Measurements from ENCODE around the gene TSR1.

The TSR1 gene

GRCh38 chr17:2370211-2370589, 33.9 kb upstream of the TSR1 start:
- in situ Hi-C loops (cut with HindIII; ENCODE audit: low pct_ligation_motif_present, low pct_unique_long_range_greater_than_20kb, low sequenced_read_pairs) = no loop called here
- DNase-seq = no peak

GRCh38 chr17:2369551-2370210, 33.4 kb upstream of the TSR1 start:
- in situ Hi-C loops (cut with HindIII; ENCODE audit: low pct_ligation_motif_present, low pct_unique_long_range_greater_than_20kb, low sequenced_read_pairs) = no loop called here
- no peak for DNase-seq

GRCh38 chr17:2369039-2369438, 32.8 kb upstream of the TSR1 start:
- in situ Hi-C loops (cut with HindIII; ENCODE audit: low pct_ligation_motif_present, low pct_unique_long_range_greater_than_20kb, low sequenced_read_pairs) = no loop called here

DNA sequence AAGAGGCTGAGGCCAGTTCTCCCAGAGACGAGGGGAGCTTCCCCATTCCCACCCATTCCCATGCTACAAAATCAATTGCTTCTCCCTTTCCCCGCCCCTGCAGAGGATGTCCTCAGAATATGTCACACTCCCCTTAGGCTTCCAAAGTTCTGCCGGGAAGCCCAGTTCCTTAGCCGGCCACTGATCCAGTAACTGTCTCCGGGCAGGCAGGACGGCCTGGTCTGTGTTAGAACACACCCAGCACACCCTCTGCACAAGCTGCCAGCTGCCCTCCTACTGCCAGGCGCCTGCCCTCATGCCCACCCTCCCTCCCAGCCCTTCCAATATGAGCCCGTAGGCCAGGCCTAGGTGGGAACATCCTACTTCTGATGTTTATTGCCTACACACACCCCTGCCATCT, 32.1 kb upstream of the TSR1 start:
- in situ Hi-C loops (cut with HindIII; ENCODE audit: low pct_ligation_motif_present, low pct_unique_long_range_greater_than_20kb, low sequenced_read_pairs) = no loop called here
- DNase-seq = no peak

More at GRCh38 chr17:2369039-2369438, 32.8 kb upstream of the TSR1 start:
- no peak for DNase-seq

GRCh38 chr17:2366747-2367494, 30.7 kb upstream of the TSR1 start:
- in situ Hi-C loops (cut with HindIII; ENCODE audit: low pct_ligation_motif_present, low pct_unique_long_range_greater_than_20kb, low sequenced_read_pairs) = no loop called here
- no peak for DNase-seq

DNA sequence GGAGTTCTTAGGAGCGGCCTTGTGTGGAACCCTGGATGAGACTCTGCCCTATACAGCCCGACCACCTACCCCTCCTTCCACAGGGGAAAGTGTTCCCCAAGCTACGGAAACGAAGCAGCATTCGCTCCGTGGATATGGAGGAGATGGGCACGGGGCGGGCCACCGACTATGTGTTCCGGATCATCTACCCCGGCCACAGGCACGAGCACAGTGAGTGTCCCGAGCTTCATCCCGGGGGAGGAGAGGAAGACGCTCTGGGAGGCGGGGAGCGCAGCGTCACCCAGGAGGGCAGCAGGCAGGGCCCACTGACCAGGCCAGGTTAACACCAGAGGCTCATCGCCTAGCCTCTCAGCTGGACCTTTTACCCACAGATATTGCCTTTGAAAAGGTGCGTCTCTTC, 28.9 kb upstream of the TSR1 start:
- in situ Hi-C loops (cut with HindIII; ENCODE audit: low pct_ligation_motif_present, low pct_unique_long_range_greater_than_20kb, low sequenced_read_pairs) = no loop called here
- DNase-seq = no peak

DNA sequence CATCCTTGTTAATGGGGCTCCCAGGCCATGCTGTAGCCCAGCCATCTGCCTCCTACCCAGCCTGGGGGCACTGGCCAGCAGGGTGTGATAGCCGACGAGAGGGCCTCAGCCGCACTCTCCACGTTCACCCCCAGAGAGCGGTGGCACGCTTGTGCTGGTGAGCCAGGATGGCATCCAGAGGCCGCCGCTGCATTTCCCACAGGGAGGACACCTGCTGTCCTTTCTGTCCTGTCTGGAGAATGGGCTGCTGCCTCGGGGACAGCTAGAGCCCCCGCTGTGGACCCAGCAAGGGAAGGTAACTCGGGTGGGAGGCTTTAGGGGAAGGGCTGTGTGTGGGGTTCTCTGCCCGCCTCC, 28.5 kb upstream of the TSR1 start:
- no peak for DNase-seq
- in situ Hi-C loops (cut with HindIII; ENCODE audit: low pct_ligation_motif_present, low pct_unique_long_range_greater_than_20kb, low sequenced_read_pairs) = no loop called here

GRCh38 chr17:2363851-2364762, 27.9 kb upstream of the TSR1 start:
- no peak for DNase-seq
- in situ Hi-C loops (cut with HindIII; ENCODE audit: low pct_ligation_motif_present, low pct_unique_long_range_greater_than_20kb, low sequenced_read_pairs) = no loop called here

DNA sequence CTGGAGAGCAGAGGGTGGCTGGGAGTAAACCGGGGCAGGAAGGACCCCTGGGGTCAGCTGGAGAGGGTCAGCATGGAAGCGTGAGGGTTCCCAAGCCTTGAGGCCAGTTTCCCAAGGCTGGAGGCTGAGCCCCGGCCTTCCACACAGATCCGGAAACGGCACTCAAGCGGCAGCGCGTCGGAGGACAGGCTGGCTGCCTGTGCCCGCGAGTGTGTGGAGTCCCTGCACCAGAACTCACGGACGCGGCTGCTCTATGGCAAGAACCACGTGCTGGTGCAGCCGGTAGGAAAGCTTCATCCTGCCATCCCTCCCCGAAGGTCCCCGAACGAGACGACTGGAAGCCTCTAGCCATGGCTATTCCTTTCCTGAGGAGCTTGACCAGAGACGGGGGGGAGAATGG, 27.1 kb upstream of the TSR1 start:
- in situ Hi-C loops (cut with HindIII; ENCODE audit: low pct_ligation_motif_present, low pct_unique_long_range_greater_than_20kb, low sequenced_read_pairs) = no loop called here

DNA sequence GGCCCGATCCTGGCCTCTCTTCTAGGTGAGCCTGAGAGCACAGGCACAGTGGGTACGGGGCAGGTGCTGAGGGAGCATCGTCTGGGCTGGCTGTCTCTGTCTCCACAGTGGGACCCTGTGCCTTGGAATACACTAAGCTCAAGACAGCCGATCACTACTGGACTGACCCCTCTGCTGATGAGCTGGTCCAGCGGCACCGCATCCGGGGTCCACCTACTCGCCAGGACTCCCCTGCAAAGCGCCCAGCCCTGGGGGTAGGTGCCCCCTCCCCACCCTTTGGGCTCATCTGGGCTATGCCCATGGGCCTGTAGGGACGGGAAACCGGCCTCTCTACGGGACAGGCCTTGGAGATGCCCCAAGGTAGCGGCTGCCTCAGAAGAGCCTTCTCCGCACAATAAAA, 26.6 kb upstream of the TSR1 start:
- in situ Hi-C loops (cut with HindIII; ENCODE audit: low pct_ligation_motif_present, low pct_unique_long_range_greater_than_20kb, low sequenced_read_pairs) = no loop called here

More for the DNA sequence above, 27.1 kb upstream of the TSR1 start:
- DNase-seq = no peak

GRCh38 chr17:2362416-2362815, 26.2 kb upstream of the TSR1 start:
- in situ Hi-C loops (cut with HindIII; ENCODE audit: low pct_ligation_motif_present, low pct_unique_long_range_greater_than_20kb, low sequenced_read_pairs) = no loop called here
- no peak for DNase-seq

More for the DNA sequence above, 26.6 kb upstream of the TSR1 start:
- no peak for DNase-seq

GRCh38 chr17:2362016-2362415, 25.8 kb upstream of the TSR1 start:
- no peak for DNase-seq
- in situ Hi-C loops (cut with HindIII; ENCODE audit: low pct_ligation_motif_present, low pct_unique_long_range_greater_than_20kb, low sequenced_read_pairs) = no loop called here

GRCh38 chr17:2361010-2361760, 24.9 kb upstream of the TSR1 start:
- DNase-seq = no peak
- in situ Hi-C loops (cut with HindIII; ENCODE audit: low pct_ligation_motif_present, low pct_unique_long_range_greater_than_20kb, low sequenced_read_pairs) = no loop called here

- in situ Hi-C loops (cut with HindIII; ENCODE audit: low pct_ligation_motif_present, low pct_unique_long_range_greater_than_20kb, low sequenced_read_pairs) = no loop called here
Measured at GRCh38 chr17:2357931-2358434, 21.7 kb upstream of the TSR1 start.

GRCh38 chr17:2357237-2357636, 21.0 kb upstream of the TSR1 start:
- in situ Hi-C loops (cut with HindIII; ENCODE audit: low pct_ligation_motif_present, low pct_unique_long_range_greater_than_20kb, low sequenced_read_pairs) = no loop called here

More at GRCh38 chr17:2357931-2358434, 21.7 kb upstream of the TSR1 start:
- no peak for DNase-seq

GRCh38 chr17:2354311-2354710, 18.1 kb upstream of the TSR1 start:
- in situ Hi-C loops (cut with HindIII; ENCODE audit: low pct_ligation_motif_present, low pct_unique_long_range_greater_than_20kb, low sequenced_read_pairs) = no loop called here
- DNase-seq = no peak

More at GRCh38 chr17:2357237-2357636, 21.0 kb upstream of the TSR1 start:
- DNase-seq = no peak

DNA sequence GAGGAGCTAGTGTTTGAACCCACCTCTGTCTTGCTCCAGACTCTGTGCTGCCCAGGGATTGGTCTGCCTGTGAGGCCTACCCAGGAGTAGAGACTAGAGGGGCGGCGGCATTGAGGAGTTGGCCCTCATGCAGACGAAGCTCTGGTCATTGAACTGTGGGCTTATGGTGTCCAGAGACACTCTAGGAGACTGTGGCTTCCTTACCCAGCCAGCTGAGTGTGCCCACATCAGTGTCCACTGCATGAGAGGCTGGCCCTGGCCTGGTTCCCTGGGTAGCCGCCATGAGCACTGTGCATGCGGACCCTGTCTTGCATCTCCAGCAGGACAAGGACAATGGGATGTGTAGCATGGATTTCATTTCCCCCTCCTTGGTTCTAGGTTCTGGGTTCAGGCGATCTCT, 15.0 kb upstream of the TSR1 start:
- no peak for DNase-seq
- in situ Hi-C loops (cut with HindIII; ENCODE audit: low pct_ligation_motif_present, low pct_unique_long_range_greater_than_20kb, low sequenced_read_pairs) = no loop called here

Data from ACHN (cell line).